ENCODE measurements around the gene ANO7. TPM values are rescaled to one million over a fixed set of nuclear protein-coding genes. Genes with fewer than 3 reads are reported as not detected.

ANO7 gene
- total RNA-seq, 1 donor from 2014 or later = 3.3 TPM

GRCh38 chr2:241187101-241187917, 1.2 kb upstream of the ANO7 start:
- Mint-ChIP-seq H3K9me3 (no peaks in the 10 kb centered on the region), H3K27ac (no peak overlapping the region), H3K4me3 (no peak overlapping the region), H3K36me3 (no peaks in the 10 kb centered on the region), H3K27me3 (no peaks in the 10 kb centered on the region), H3K4me1 (ENCODE audit: unreplicated experiment) (no peaks in the 10 kb centered on the region)
- no peak for DNase-seq (ENCODE audit: extremely low spot score, unreplicated experiment)
- TF ChIP-seq CTCF (conservative IDR thresholded peaks at IDR 0.05) = no peak

DNA sequence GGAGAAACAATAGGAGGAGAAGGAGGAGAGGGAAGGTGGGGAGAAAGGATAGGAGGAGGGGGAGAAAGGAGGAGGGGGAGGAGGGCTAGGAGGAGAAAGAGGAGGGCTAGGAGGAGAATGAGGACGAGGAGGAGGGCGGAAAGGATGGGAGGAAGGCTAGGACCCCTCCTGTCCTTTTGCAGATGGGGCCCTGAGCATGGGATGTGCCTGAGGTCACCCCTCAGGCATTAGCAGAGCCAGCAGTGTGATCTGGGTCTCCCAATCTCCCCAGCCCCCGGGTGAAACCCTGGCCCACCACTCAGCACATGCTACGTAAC, 601 bp upstream of the ANO7 start:
- no peak overlapping the region for H3K4me3 Mint-ChIP-seq
- no peaks in the 10 kb centered on the region for H3K9me3 Mint-ChIP-seq
- no peaks in the 10 kb centered on the region for H3K27me3 Mint-ChIP-seq
- no peak overlapping the region for H3K27ac Mint-ChIP-seq
- no peak for TF ChIP-seq CTCF (conservative IDR thresholded peaks at IDR 0.05)
- no peaks in the 10 kb centered on the region for H3K4me1 Mint-ChIP-seq (ENCODE audit: unreplicated experiment)
- H3K36me3 Mint-ChIP-seq = no peaks in the 10 kb centered on the region
- no peak for DNase-seq (ENCODE audit: extremely low spot score, unreplicated experiment)

DNA sequence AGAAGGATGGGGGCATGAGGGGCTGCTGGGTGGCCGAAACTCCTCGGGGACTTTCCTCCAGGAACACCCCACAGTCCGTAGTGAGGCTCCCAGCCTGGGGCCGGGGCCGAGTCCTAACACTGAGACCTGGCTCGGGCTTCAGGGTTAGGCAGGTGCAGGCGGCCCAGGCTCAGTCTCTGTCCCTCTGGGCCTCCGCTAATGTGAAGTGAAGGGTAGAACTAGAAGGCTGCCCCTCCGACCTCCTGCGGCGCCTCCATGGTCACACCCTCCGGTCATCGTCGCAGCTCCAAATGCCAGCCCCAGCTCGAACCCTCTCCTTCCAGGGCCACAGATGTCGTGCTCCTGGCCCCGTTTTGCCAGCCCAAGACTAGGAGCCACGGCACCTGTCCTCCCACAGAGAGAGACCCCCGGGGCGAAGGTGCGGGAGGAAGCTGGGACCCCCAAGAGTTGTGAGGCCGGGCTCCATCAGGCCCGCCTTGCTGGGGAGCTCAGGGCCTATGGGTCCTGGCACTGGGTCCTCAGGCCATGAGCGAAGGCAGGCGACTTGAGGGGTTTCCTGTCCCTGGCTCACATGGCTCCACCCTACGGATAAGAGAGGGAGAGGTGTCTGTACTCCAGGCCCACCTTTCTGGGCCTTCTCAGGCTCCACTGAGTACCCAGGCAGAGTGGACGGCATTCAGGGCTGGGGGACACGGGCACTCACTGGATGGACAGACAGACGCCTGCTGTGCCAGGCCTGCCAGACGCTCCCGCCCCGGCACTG, 797 bp downstream of the ANO7 start:
- DNase-seq (ENCODE audit: extremely low spot score, unreplicated experiment) = no peak
- Mint-ChIP-seq H3K9me3 (no peaks in the 10 kb centered on the region), H3K27me3 (no peaks in the 10 kb centered on the region), H3K4me1 (ENCODE audit: unreplicated experiment) (no peaks in the 10 kb centered on the region), H3K27ac (no peak overlapping the region), H3K4me3 (no peak overlapping the region), H3K36me3 (no peaks in the 10 kb centered on the region)
- TF ChIP-seq CTCF (conservative IDR thresholded peaks at IDR 0.05) = no peak

DNA sequence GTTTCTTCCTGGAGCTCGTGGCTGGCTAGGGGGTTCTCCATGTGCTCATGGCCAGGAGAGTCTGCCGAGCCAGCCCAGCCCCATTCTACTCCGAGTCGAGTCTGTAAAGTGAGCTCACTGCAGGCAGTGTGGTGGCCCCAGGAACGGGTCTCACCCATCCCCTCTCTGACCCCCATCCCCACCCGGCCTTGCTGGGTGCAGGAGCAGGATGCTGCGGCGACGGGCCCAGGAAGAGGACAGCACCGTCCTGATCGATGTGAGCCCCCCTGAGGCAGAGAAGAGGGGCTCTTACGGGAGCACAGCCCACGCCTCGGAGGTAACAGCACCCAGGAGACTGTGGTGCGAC, 1.4 kb downstream of the ANO7 start:
- H3K4me1 Mint-ChIP-seq (ENCODE audit: unreplicated experiment) = no peaks in the 10 kb centered on the region
- no peak for TF ChIP-seq CTCF (conservative IDR thresholded peaks at IDR 0.05)
- H3K9me3 Mint-ChIP-seq = no peaks in the 10 kb centered on the region
- no peaks in the 10 kb centered on the region for H3K36me3 Mint-ChIP-seq
- no peak overlapping the region for H3K4me3 Mint-ChIP-seq
- H3K27me3 Mint-ChIP-seq = no peaks in the 10 kb centered on the region
- no peak for DNase-seq (ENCODE audit: extremely low spot score, unreplicated experiment)
- no peak overlapping the region for H3K27ac Mint-ChIP-seq

- TF ChIP-seq CTCF (conservative IDR thresholded peaks at IDR 0.05) = no peak
These were observed 2.0 kb downstream of the ANO7 start for GRCh38 chr2:241190291-241190981.

More at GRCh38 chr2:241190291-241190981, 2.0 kb downstream of the ANO7 start:
- no peak for DNase-seq (ENCODE audit: extremely low spot score, unreplicated experiment)
- Mint-ChIP-seq H3K4me1 (ENCODE audit: unreplicated experiment) (no peaks in the 10 kb centered on the region), H3K4me3 (no peak overlapping the region), H3K27me3 (no peaks in the 10 kb centered on the region), H3K36me3 (no peaks in the 10 kb centered on the region), H3K27ac (no peak overlapping the region), H3K9me3 (no peaks in the 10 kb centered on the region)

Data from type B pancreatic cell (in vitro differentiated cells).